HG03064 (cell line): Measurements from ENCODE around the gene PNO1.

Source experiments
- ATAC-seq: cut with Tn5 transposase; IDR thresholded peaks from one replicate; pipeline ENCODE4 v1.9.1; 2021; ENCODE audit warnings: low read depth; ENCODE audit not compliant: unreplicated experiment

The PNO1 gene

GRCh38 chr2:68193144-68193543 is 35.5 kb downstream of the PNO1 start:
- ATAC-seq = no peak

- ATAC-seq = no peak
These were observed 36.2 kb downstream of the PNO1 start for GRCh38 chr2:68193787-68194372.

- no peak for ATAC-seq
These were observed 37.4 kb downstream of the PNO1 start for GRCh38 chr2:68195096-68195495.

GRCh38 chr2:68196120-68196716 is 38.5 kb downstream of the PNO1 start:
- no peak for ATAC-seq

GRCh38 chr2:68200157-68200787 is 42.6 kb downstream of the PNO1 start:
- no peak for ATAC-seq

- ATAC-seq = peak; percentile 88
These were observed 45.9 kb downstream of the PNO1 start for GRCh38 chr2:68203587-68203986.

- no peak for ATAC-seq
These were observed 49.1 kb downstream of the PNO1 start for GRCh38 chr2:68206793-68207192.

- ATAC-seq = no peak
These were observed 56.7 kb downstream of the PNO1 start for GRCh38 chr2:68214381-68214780.

- ATAC-seq = no peak
These were observed 59.0 kb downstream of the PNO1 start for GRCh38 chr2:68216454-68217310.

GRCh38 chr2:68217729-68218128 is 60.0 kb downstream of the PNO1 start:
- no peak for ATAC-seq

- ATAC-seq = no peak
These were observed 60.7 kb downstream of the PNO1 start for GRCh38 chr2:68218343-68218901.

- no peak for ATAC-seq
These were observed 64.6 kb downstream of the PNO1 start for GRCh38 chr2:68222287-68222686.

GRCh38 chr2:68223419-68223818 is 65.7 kb downstream of the PNO1 start:
- ATAC-seq = no peak

GRCh38 chr2:68225119-68225632 is 67.5 kb downstream of the PNO1 start:
- ATAC-seq = no peak
